Fibroblast of villous mesenchyme (primary cell): ENCODE measurements around the gene CAMK1G. TPM values are rescaled to one million over a fixed set of nuclear protein-coding genes. Genes with fewer than 3 reads are reported as not detected.

Source experiments
- DNase-seq: peaks from one replicate; pipeline ENCODE4 v3.0.0-alpha.2; 2010; ENCODE audit warnings: low read depth
- H3K4me3 ChIP-seq: 2 replicates; pipeline ENCODE4 v1.5.1; 2011; ENCODE audit warnings: low read depth, mild to moderate bottlenecking, low read length
- CTCF ChIP-seq: IDR thresholded peaks from 2 replicates; pipeline ENCODE4 v1.5.1; 2012; ENCODE audit warnings: low read depth, mild to moderate bottlenecking, low read length; ENCODE audit not compliant: insufficient read depth
- total RNA-seq: library from RNA; depleted of rRNA; stranded (reverse); fragments of >200 nt; gene quantifications from 2 replicates; pipeline ENCODE4 v1.2.3, GENCODE V29; 2012

CAMK1G gene
- total RNA-seq, 1 donor: 9.1 TPM

- DNase-seq: no peak
- TF ChIP-seq CTCF: no peak
These were observed 22.0 kb upstream of the CAMK1G start for GRCh38 chr1:209561532-209561931.

GRCh38 chr1:209564849-209565248, 18.7 kb upstream of the CAMK1G start:
- no peak overlapping the region for H3K4me3 ChIP-seq
- no peak for TF ChIP-seq CTCF
- no peak for DNase-seq

More at GRCh38 chr1:209561532-209561931, 22.0 kb upstream of the CAMK1G start:
- no peak overlapping the region for H3K4me3 ChIP-seq

GRCh38 chr1:209565759-209566678, 17.5 kb upstream of the CAMK1G start:
- H3K4me3 ChIP-seq: no peak overlapping the region
- TF ChIP-seq CTCF: peak; percentile 85
- DNase-seq: peak; percentile 79

- peak; percentile 54 for DNase-seq
- TF ChIP-seq CTCF: no peak
- H3K4me3 ChIP-seq: no peak overlapping the region
These were observed 15.8 kb upstream of the CAMK1G start for GRCh38 chr1:209567698-209568175.

- H3K4me3 ChIP-seq: peak overlapping the region; percentile 3
- DNase-seq: peak; percentile 81
- peak; percentile 92 for TF ChIP-seq CTCF
These were observed 13.9 kb upstream of the CAMK1G start for GRCh38 chr1:209569455-209570207.

GRCh38 chr1:209570743-209571142, 12.8 kb upstream of the CAMK1G start:
- no peak for DNase-seq
- TF ChIP-seq CTCF: no peak
- H3K4me3 ChIP-seq: no peak overlapping the region
